K562 (cell line): Measurements from ENCODE around the gene GALNT17. TPM values are rescaled to one million over a fixed set of nuclear protein-coding genes. Genes with fewer than 3 reads are reported as not detected.

ENCODE experiments used
- CTCFL ChIP-seq: IDR thresholded peaks from 2 replicates; pipeline ENCODE4 v1.6.1; 2011; ENCODE audit warnings: borderline replicate concordance, low read depth, mild to moderate bottlenecking, moderate library complexity, low read length; ENCODE audit not compliant: insufficient read depth, poor library complexity, severe bottlenecking
- E2F1 ChIP-seq: sonication (generic); formaldehyde crosslinking; IDR thresholded peaks from 2 replicates; pipeline ENCODE4 v1.8.1; 2023; ENCODE audit warnings: mild to moderate bottlenecking, missing genetic modification reagents, moderate library complexity
- KLF13 ChIP-seq: fragments of 450-650 bp; IDR thresholded peaks from 2 replicates; pipeline ENCODE4 v1.6.1; 2016; ENCODE audit warnings: missing genetic modification characterization, low read depth, mild to moderate bottlenecking, missing compliant biosample characterization, moderate library complexity, borderline replicate concordance
- MAZ ChIP-seq, 2 experiments: fragments of 450-650 bp in 1 of 2; sonication (generic) in 1 of 2; formaldehyde crosslinking; IDR thresholded peaks in 1 of 2; conservative IDR thresholded peaks in 1 of 2; 2 replicates each; pipeline versions ENCODE4 v1.4.0 to v1.5.0; 2020; ENCODE audit warnings: mild to moderate bottlenecking in 1 of 2, missing genetic modification reagents in 1 of 2
- MLLT1 ChIP-seq, 2 experiments: fragments of 450-650 bp; IDR thresholded peaks; 2 replicates each; pipeline ENCODE4 v1.6.1; 2016
- NR1H2 ChIP-seq: sonication (generic); formaldehyde crosslinking; IDR thresholded peaks from 2 replicates; pipeline ENCODE4 v1.4.0; 2020; ENCODE audit warnings: mild to moderate bottlenecking, missing genetic modification reagents
- TCF15 ChIP-seq: fragments of 250-450 bp; sonication (Bioruptor Pico); IDR thresholded peaks from 2 replicates; pipeline ENCODE4 v1.8.0; 2022; ENCODE audit warnings: moderate library complexity, mild to moderate bottlenecking, inconsistent platforms
- TGIF2 ChIP-seq: sonication (generic); formaldehyde crosslinking; IDR thresholded peaks from 2 replicates; pipeline ENCODE4 v1.8.1; 2022; ENCODE audit warnings: mild to moderate bottlenecking, missing genetic modification reagents, moderate library complexity
- ZNF583 ChIP-seq: fragments of 250-450 bp; sonication (Bioruptor Pico); IDR thresholded peaks from 2 replicates; pipeline ENCODE4 v1.4.0; 2020
- polyA plus RNA-seq, 8 experiments: library from polyadenylated mRNA; depleted of rRNA in 4 of 8; stranded (reverse) in 5 of 8; unstranded in 3 of 8; fragments of >200 nt; fragmentation: Nextera tagmentation in 2 of 8; fragmentation: Illumina TruSeq in 1 of 8; extraction: Ambion mirVana in 2 of 8; extraction: Trizol in 1 of 8; gene quantifications; 2 replicates each; pipeline versions ENCODE4 v1.2.1 to v1.2.3, GENCODE V29; 2011 to 2014; ENCODE audit warnings: inconsistent platforms in 1 of 8, missing spikeins in 1 of 8
- total RNA-seq, 7 experiments: library from RNA; depleted of rRNA in 6 of 7; stranded (reverse); fragments of >200 nt in 6 of 7; fragmentation: Illumina TruSeq in 2 of 7; extraction: Trizol in 2 of 7; gene quantifications; 2 replicates each; pipeline versions ENCODE4 v1.2.1 to v1.2.3, GENCODE V29; 2011 to 2021; ENCODE audit warnings: low replicate concordance in 1 of 7

Gene GALNT17
- total and polyA plus RNA-seq, 9 of the 15 experiments (the other 6 are each of a cell fraction or from before 2014, with no cell fraction given), result not detected

GRCh38 chr7:71389976-71390375, 258.0 kb downstream of the GALNT17 start (continued):
- no peak for TF ChIP-seq NR1H2 (CRISPR knock-in tag)
- no peak for TF ChIP-seq MLLT1 (IDR thresholded peaks at IDR 0.05)
- TF ChIP-seq E2F1 (CRISPR knock-in tag), result no peak
- TF ChIP-seq CTCFL, result no peak
- TF ChIP-seq TGIF2 (CRISPR knock-in tag), result no peak
- no peak for TF ChIP-seq KLF13
- TF ChIP-seq MAZ (CRISPR knock-in tag; conservative IDR thresholded peaks at IDR 0.05 in 1 of 2, IDR thresholded peaks at IDR 0.05 in 1 of 2), result no peak
- TF ChIP-seq ZNF583 (CRISPR knock-in tag), result no peak
- no peak for TF ChIP-seq TCF15 (CRISPR knock-in tag)
